ENCODE results near the gene AARS2. TPM values are rescaled to one million over a fixed set of nuclear protein-coding genes. Genes with fewer than 3 reads are reported as not detected.
A peak's percentile ranks its signal among the peaks of the same experiment; 100 is the strongest.
"Not testable (repeated sequence)": the region's sequence is repeated elsewhere in the genome, so short reads cannot be mapped to it uniquely, and the experiment has no call there.

AARS2 gene
- total and polyA plus RNA-seq, 5 donors from 2014 or later = 3.6 to 15.7 (median 8.3) TPM

- H3K9me3 Mint-ChIP-seq = no peaks in the 10 kb centered on the region
- H3K4me1 Mint-ChIP-seq = no peaks in the 10 kb centered on the region
- Histone ChIP-seq H3K4me3 (ENCODE audit: low read depth, low read length) (no peak overlapping the region), H3K9me3 (ENCODE audit: control insufficient read depth in 2 of 2, low read length in 2 of 2) (no peaks in the 10 kb centered on the region), H3K27me3 (ENCODE audit: control insufficient read depth, insufficient read depth, low read length) (peaks cover 11% of the 10 kb centered on the region), H3K27ac (ENCODE audit: insufficient read depth, low read length, poor library complexity, severe bottlenecking) (no peak overlapping the region), H3K4me1 (ENCODE audit: control insufficient read depth, insufficient read depth, low read length, poor library complexity, severe bottlenecking) (no peaks in the 10 kb centered on the region), H3K36me3 (ENCODE audit: control insufficient read depth, insufficient read depth, low read length) (no peaks in the 10 kb centered on the region)
- ATAC-seq (ENCODE audit: low read depth in 2 of 2) (no peak), DNase-seq (no peak)
- H3K27ac Mint-ChIP-seq = no peak overlapping the region
- peaks cover 46% of the 10 kb centered on the region for H3K27me3 Mint-ChIP-seq
- H3K4me3 Mint-ChIP-seq = no peak overlapping the region
- no peaks in the 10 kb centered on the region for H3K36me3 Mint-ChIP-seq
Measured at GRCh38 chr6:44327096-44327495, 13.9 kb upstream of the AARS2 start.

- H3K27ac ChIP-seq (ENCODE audit: insufficient read depth, low read length, poor library complexity, severe bottlenecking) = no peak overlapping the region
- H3K4me3 ChIP-seq (ENCODE audit: low read depth, low read length) = no peak overlapping the region
- no peaks in the 10 kb centered on the region for H3K36me3 Mint-ChIP-seq
- H3K4me3 Mint-ChIP-seq = no peak overlapping the region
- H3K27me3 Mint-ChIP-seq = peaks cover 58% of the 10 kb centered on the region
- H3K27me3 ChIP-seq (ENCODE audit: control insufficient read depth, insufficient read depth, low read length) = peaks cover 22% of the 10 kb centered on the region
- no peak overlapping the region for H3K27ac Mint-ChIP-seq
- no peaks in the 10 kb centered on the region for H3K4me1 ChIP-seq (ENCODE audit: control insufficient read depth, insufficient read depth, low read length, poor library complexity, severe bottlenecking)
- no peak for DNase-seq
- H3K9me3 ChIP-seq (ENCODE audit: control insufficient read depth in 2 of 2, low read length in 2 of 2) = no peaks in the 10 kb centered on the region
- no peaks in the 10 kb centered on the region for H3K4me1 Mint-ChIP-seq
- peaks cover 0 to 3% (median 0%) of the 10 kb centered on the region in 7 donors for H3K9me3 Mint-ChIP-seq
- no peak for ATAC-seq (ENCODE audit: low read depth in 2 of 2)
- no peaks in the 10 kb centered on the region for H3K36me3 ChIP-seq (ENCODE audit: control insufficient read depth, insufficient read depth, low read length)
Measured at GRCh38 chr6:44321210-44321609, 8.1 kb upstream of the AARS2 start.

GRCh38 chr6:44317136-44317631 lies 4.0 kb upstream of the AARS2 start:
- not testable (repeated sequence) for H3K4me3 Mint-ChIP-seq; H3K27ac ChIP-seq (ENCODE audit: insufficient read depth, low read length, poor library complexity, severe bottlenecking); ATAC-seq (ENCODE audit: low read depth in 2 of 2); H3K36me3 Mint-ChIP-seq; H3K36me3 ChIP-seq (ENCODE audit: control insufficient read depth, insufficient read depth, low read length); H3K27ac Mint-ChIP-seq; DNase-seq; H3K4me3 ChIP-seq (ENCODE audit: low read depth, low read length); H3K4me1 ChIP-seq (ENCODE audit: control insufficient read depth, insufficient read depth, low read length, poor library complexity, severe bottlenecking); H3K9me3 Mint-ChIP-seq; H3K9me3 ChIP-seq (ENCODE audit: control insufficient read depth in 2 of 2, low read length in 2 of 2)
- peaks cover 52% of the 10 kb centered on the region for H3K27me3 Mint-ChIP-seq
- peaks cover 0 to 13% (median 8%) of the 10 kb centered on the region in 4 donors for H3K4me1 Mint-ChIP-seq
- peaks cover 22% of the 10 kb centered on the region for H3K27me3 ChIP-seq (ENCODE audit: control insufficient read depth, insufficient read depth, low read length)

GRCh38 chr6:44316481-44316880 lies 3.3 kb upstream of the AARS2 start:
- Histone ChIP-seq H3K36me3 (ENCODE audit: control insufficient read depth, insufficient read depth, low read length) (no peaks in the 10 kb centered on the region), H3K9me3 (ENCODE audit: control insufficient read depth in 2 of 2, low read length in 2 of 2) (no peaks in the 10 kb centered on the region), H3K27ac (ENCODE audit: insufficient read depth, low read length, poor library complexity, severe bottlenecking) (no peak overlapping the region), H3K27me3 (ENCODE audit: control insufficient read depth, insufficient read depth, low read length) (peaks cover 22% of the 10 kb centered on the region), H3K4me3 (ENCODE audit: low read depth, low read length) (no peak overlapping the region), H3K4me1 (ENCODE audit: control insufficient read depth, insufficient read depth, low read length, poor library complexity, severe bottlenecking) (peaks cover 11% of the 10 kb centered on the region)
- Mint-ChIP-seq H3K4me1 (peaks cover 0 to 20% (median 12%) of the 10 kb centered on the region in 4 donors), H3K36me3 (no peaks in the 10 kb centered on the region), H3K4me3 (peak overlapping the region in 1 of 4 donors; percentile 52), H3K9me3 (peaks cover 0 to 3% (median 0%) of the 10 kb centered on the region in 7 donors), H3K27me3 (peaks cover 52% of the 10 kb centered on the region), H3K27ac (no peak overlapping the region)
- ATAC-seq (ENCODE audit: low read depth in 2 of 2) (no peak), DNase-seq (no peak)

GRCh38 chr6:44315951-44316350 lies 2.8 kb upstream of the AARS2 start:
- H3K4me3 ChIP-seq (ENCODE audit: low read depth, low read length) = no peak overlapping the region
- H3K27ac ChIP-seq (ENCODE audit: insufficient read depth, low read length, poor library complexity, severe bottlenecking) = no peak overlapping the region
- peaks cover 11% of the 10 kb centered on the region for H3K4me1 ChIP-seq (ENCODE audit: control insufficient read depth, insufficient read depth, low read length, poor library complexity, severe bottlenecking)
- Mint-ChIP-seq H3K4me3 (peak overlapping the region in 1 of 4 donors; percentile 52), H3K27ac (no peak overlapping the region), H3K4me1 (peaks cover 0 to 22% (median 12%) of the 10 kb centered on the region in 4 donors), H3K9me3 (peaks cover 0 to 3% (median 0%) of the 10 kb centered on the region in 7 donors), H3K27me3 (peaks cover 49% of the 10 kb centered on the region), H3K36me3 (no peaks in the 10 kb centered on the region)
- no peaks in the 10 kb centered on the region for H3K9me3 ChIP-seq (ENCODE audit: control insufficient read depth in 2 of 2, low read length in 2 of 2)
- ATAC-seq (ENCODE audit: low read depth in 2 of 2) = no peak
- H3K36me3 ChIP-seq (ENCODE audit: control insufficient read depth, insufficient read depth, low read length) = peaks cover 4% of the 10 kb centered on the region
- DNase-seq = no peak
- peaks cover 22% of the 10 kb centered on the region for H3K27me3 ChIP-seq (ENCODE audit: control insufficient read depth, insufficient read depth, low read length)

GRCh38 chr6:44315516-44315915 lies 2.4 kb upstream of the AARS2 start:
- H3K27me3 ChIP-seq (ENCODE audit: control insufficient read depth, insufficient read depth, low read length) = peaks cover 22% of the 10 kb centered on the region
- DNase-seq (no peak), ATAC-seq (ENCODE audit: low read depth in 2 of 2) (no peak)
- no peaks in the 10 kb centered on the region for H3K9me3 ChIP-seq (ENCODE audit: control insufficient read depth in 2 of 2, low read length in 2 of 2)
- H3K9me3 Mint-ChIP-seq = peaks cover 0 to 3% (median 0%) of the 10 kb centered on the region in 7 donors
- H3K4me1 Mint-ChIP-seq = peaks cover 0 to 24% (median 12%) of the 10 kb centered on the region in 4 donors
- H3K4me3 Mint-ChIP-seq = peak overlapping the region in 1 of 4 donors; percentile 85
- H3K27ac ChIP-seq (ENCODE audit: insufficient read depth, low read length, poor library complexity, severe bottlenecking) = no peak overlapping the region
- peaks cover 11% of the 10 kb centered on the region for H3K4me1 ChIP-seq (ENCODE audit: control insufficient read depth, insufficient read depth, low read length, poor library complexity, severe bottlenecking)
- no peak overlapping the region for H3K4me3 ChIP-seq (ENCODE audit: low read depth, low read length)
- no peaks in the 10 kb centered on the region for H3K36me3 Mint-ChIP-seq
- H3K36me3 ChIP-seq (ENCODE audit: control insufficient read depth, insufficient read depth, low read length) = peaks cover 8% of the 10 kb centered on the region
- H3K27me3 Mint-ChIP-seq = peaks cover 45% of the 10 kb centered on the region
- no peak overlapping the region for H3K27ac Mint-ChIP-seq

GRCh38 chr6:44314657-44315056 lies 1.5 kb upstream of the AARS2 start:
- Mint-ChIP-seq H3K4me3 (peak overlapping the region in 2 of 4 donors; percentile 59 to 85), H3K27me3 (peaks cover 36% of the 10 kb centered on the region), H3K4me1 (peaks cover 0 to 29% (median 15%) of the 10 kb centered on the region in 4 donors)
- Histone ChIP-seq H3K36me3 (ENCODE audit: control insufficient read depth, insufficient read depth, low read length) (peaks cover 17% of the 10 kb centered on the region), H3K27me3 (ENCODE audit: control insufficient read depth, insufficient read depth, low read length) (peaks cover 17% of the 10 kb centered on the region), H3K4me1 (ENCODE audit: control insufficient read depth, insufficient read depth, low read length, poor library complexity, severe bottlenecking) (peaks cover 11% of the 10 kb centered on the region)
- not testable (repeated sequence) for H3K27ac Mint-ChIP-seq; H3K27ac ChIP-seq (ENCODE audit: insufficient read depth, low read length, poor library complexity, severe bottlenecking); H3K9me3 Mint-ChIP-seq; H3K36me3 Mint-ChIP-seq; H3K4me3 ChIP-seq (ENCODE audit: low read depth, low read length); ATAC-seq (ENCODE audit: low read depth in 2 of 2); DNase-seq; H3K9me3 ChIP-seq (ENCODE audit: control insufficient read depth in 2 of 2, low read length in 2 of 2)

GRCh38 chr6:44311767-44312166 lies 1.4 kb downstream of the AARS2 start:
- Mint-ChIP-seq H3K4me3 (peak overlapping the region; percentile 75 to 98 (median 96)), H3K27ac (peak overlapping the region in 2 of 3 donors; percentile 84 to 95), H3K4me1 (peaks cover 0 to 31% (median 16%) of the 10 kb centered on the region in 4 donors), H3K36me3 (peaks cover 23% of the 10 kb centered on the region), H3K27me3 (peaks cover 9% of the 10 kb centered on the region), H3K9me3 (no peaks in the 10 kb centered on the region)
- Histone ChIP-seq H3K36me3 (ENCODE audit: control insufficient read depth, insufficient read depth, low read length) (peaks cover 31% of the 10 kb centered on the region), H3K9me3 (ENCODE audit: control insufficient read depth in 2 of 2, low read length in 2 of 2) (no peaks in the 10 kb centered on the region), H3K4me1 (ENCODE audit: control insufficient read depth, insufficient read depth, low read length, poor library complexity, severe bottlenecking) (peaks cover 11% of the 10 kb centered on the region), H3K27me3 (ENCODE audit: control insufficient read depth, insufficient read depth, low read length) (no peaks in the 10 kb centered on the region), H3K27ac (ENCODE audit: insufficient read depth, low read length, poor library complexity, severe bottlenecking) (no peak overlapping the region), H3K4me3 (ENCODE audit: low read depth, low read length) (no peak overlapping the region)
- ATAC-seq (ENCODE audit: low read depth in 2 of 2) (no peak), DNase-seq (no peak)
